NOMO-1 (cell line): ENCODE measurements around the gene DNMT3B.
"Not testable (repeated sequence)": the region's sequence is repeated elsewhere in the genome, so short reads cannot be mapped to it uniquely, and the experiment has no call there.

Source experiments
- DNase-seq, 2 experiments: peaks; one replicate each; lab custom pipeline; 2025; ENCODE audit not compliant: unreplicated experiment in 2 of 2; lab: John Stamatoyannopoulos, UW

Gene DNMT3B

DNA sequence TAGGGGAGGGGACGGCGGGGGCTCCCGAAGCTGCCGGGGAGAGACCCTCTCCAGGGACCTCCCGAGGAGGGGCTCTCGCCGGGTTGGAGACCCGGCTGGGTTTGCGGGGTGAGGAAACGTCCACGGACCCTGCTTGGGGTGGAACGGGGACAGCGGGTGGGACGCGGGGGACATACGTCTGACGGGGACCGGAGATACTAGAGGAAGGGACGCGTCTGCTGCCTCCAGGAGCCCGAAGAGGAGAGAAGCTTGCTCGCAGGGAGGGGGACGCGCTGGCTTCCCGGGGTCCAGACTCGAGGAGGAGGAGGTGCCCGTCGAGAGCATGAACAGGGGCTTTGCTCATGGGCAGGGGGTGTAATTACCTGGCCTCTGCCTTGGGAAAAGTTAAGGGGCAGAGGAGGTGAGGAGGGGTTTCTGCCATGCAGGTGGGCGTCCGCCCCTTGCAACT is 593 bp downstream of the DNMT3B start:
- DNase-seq = peak in 1 of 2 experiments; percentile 14

DNA sequence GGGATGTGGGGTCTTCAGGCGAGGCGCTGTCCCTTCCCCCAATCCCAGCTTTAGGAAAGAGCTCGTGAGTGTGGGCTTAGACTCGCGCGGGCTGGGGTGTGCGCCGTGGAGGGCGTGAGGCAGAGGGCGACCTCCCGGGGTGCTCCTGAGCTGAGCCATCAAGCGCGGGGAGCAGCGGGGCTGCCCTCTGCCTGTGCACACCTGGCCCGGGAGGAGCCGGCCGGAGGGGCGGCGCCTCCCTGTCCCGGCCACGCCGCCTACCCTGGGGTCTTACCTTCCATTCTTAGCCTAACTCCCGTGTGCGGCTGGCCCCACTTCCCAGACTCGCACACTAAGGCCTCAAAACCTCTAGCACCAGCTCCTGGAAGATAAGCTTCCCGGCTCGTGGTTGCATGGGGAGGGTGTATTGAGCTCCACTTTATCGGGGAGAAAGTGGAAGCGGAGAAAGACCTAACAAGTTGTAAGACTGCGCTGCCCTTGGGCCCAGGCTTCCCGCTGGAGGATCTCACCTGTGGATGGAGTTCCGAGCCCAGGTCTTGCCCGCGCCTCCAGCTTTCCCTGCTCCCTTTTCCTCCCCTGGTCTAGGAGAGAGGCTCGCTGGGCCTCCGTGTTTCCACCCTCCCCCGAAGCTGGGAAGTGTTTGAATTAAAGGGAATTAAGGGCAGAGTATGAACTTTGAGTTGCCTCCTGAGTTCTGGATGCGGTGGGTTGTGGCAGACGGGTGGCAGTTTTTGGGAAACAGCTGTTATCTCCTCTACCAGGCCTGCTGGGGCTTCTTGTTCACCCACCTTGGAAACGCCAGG is 1.2 kb downstream of the DNMT3B start:
- DNase-seq = no peak

DNA sequence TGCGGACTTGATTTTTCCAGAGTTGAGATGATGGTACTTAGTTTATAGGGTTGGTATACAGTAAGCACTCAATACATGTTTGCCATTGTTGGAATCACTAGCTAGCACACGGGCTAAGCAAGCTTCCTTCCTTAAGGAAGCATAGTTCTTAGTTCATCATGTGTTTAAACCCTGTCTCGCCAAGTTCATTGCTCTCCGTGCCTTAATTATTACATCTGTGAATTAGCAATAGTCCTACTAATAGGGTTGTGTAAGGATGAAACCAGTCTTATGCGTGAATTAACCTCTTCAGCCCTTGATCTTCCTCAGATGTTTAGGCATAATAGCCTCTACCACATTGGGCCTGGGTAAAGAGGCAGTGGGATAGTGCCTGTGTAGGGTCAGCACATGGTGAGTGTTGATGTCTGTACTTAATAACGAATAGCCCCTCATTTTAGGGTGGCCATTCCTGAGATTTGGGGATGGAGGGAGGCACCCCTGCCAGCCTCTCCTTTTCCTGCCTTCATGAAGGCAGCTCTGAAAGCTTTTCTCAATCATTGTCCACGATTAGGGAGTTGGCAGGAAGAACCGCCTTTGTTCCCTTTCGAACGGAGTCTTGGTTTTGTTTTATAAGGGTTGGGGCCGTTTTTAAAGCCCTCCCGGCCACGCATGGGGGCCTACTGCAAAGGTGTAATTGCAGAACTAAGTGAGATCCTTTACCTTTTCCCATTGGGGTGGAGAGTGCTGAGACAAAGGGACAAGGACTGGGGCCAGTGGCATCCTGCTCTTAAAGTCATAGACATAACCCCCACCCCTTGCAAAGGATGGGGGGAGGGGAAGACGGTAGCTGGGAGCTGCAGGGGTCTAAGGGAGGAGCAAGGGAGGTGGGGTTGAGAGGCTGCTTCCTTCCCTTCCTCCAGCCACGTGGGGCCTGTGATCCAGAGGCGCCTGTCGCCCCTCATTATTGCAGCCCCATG is 2.1 kb downstream of the DNMT3B start:
- no peak for DNase-seq

DNA sequence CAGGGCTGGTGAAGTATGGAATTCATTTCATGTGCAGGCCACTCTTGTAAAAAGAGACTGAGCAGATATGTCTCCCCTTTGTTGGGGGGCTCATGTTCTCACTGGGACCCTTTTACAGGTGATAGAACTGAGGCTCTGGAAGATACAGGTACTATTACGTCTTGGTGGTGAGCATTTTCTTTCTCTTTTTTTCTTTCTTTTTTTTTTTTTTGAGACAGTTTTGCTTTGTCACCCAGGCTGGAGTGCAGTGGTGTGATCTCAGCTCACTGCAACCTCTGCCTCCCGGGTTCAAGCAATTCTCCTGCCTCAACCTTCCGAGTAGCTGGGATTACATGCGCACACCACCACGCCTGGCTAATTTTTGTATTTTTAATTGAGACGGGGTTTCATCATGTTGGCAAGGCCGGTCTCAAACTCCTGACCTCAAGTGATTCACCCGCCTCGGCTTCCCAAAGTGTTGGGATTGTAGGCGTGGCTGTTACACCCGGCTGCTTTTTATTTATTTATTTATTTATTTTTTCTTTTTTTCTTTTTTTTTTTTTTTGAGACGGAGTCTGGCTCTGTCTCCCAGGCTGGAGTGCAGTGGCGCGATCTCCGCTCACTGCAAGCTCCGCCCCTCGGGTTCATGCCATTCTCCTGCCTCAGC is 3.2 kb downstream of the DNMT3B start:
- DNase-seq = not testable (repeated sequence)

DNA sequence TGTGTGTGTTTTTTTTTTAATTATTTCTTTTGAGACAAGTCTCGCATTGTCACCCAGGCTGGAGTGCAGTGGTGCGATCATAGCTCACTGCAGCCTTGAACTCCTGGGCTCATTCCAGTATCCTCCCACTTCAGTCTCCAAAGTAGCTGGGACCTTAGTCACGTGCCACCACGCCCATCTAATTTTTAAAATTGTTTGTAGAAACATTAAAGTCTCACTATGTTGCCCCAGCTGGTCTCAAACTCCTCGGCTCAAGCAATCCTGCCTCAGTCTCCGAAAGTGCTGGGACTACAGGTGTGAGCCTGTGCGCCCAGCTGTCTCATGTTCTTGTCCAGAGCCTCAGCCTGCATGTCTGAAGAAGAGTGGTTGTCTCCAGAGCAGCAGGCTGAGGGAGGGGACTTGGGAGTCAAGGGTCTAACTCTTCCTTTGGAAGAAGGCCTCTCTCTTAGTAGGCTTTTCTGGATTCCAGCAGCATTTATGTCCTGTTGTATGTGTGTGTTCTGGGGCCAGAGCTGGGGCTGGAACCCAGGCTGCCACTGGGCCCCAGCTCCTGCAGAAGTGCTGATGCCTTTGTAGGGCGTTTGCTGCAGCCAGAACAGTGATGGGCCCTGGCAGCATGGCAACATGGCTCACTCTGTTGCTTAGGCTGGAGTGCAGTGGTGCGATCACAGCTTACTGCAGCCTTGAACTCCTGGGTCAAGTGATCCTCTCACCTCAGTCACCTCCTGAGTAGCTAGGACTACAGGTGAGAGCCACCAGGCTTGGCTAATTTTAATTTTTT is 5.4 kb downstream of the DNMT3B start:
- no peak for DNase-seq

DNA sequence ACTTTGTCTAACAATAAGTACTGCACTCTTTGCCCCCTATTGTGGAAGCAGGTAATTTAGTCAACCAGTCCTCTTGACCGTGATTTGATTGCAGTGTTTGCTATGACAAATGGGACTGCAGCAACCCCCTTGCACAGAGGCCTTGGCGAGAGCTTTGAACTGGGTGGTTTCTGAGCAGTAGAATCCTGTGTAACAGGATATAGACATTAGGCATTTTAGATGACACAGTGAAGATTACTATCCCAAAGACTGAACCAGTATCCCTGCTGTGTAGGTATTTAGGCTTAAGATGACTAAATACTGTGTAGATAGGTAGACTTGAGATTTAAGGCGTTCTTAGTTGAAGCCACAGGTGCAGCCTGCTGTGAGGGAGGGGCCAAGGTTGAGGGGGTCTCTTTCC is 9.9 kb downstream of the DNMT3B start:
- no peak for DNase-seq

DNA sequence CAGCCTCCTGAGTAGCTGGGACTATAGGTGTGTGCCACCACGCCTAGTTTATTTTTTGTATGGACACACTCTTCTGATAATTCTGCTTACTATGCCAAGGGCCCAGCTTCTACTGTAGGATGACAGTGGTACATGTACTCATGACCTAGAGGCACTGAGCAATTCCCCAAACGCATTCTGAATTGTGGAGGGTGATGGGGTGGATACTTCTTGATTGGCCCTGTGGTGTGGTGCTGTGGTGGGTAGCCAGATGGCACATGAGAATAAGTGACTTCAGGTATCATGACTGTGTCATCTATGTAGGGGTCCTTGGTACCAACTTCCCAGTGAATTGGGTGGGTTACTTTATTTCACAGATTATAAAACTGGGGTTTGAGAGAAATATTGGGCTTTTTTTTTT is 11.0 kb downstream of the DNMT3B start:
- DNase-seq = no peak

DNA sequence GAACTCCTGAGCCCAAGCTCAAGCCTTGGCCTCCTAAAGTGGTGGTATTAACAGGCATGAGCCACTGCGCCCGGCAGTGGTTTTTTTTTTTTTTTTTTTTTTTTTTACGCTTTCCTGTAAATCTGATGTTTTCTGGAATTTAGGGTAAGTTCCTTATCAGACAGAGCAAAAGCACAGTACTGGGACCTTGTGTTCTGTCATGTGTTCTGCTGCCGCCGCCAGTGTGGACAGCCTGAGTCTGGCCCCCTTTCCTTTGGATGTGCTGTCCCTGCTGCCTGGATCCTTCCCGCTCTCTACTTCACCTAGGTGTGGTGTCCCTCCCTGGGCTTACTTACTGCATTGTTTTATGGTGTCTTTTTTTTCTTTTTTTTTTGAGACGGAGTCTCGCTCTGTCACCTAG is 11.7 kb downstream of the DNMT3B start:
- DNase-seq = no peak

DNA sequence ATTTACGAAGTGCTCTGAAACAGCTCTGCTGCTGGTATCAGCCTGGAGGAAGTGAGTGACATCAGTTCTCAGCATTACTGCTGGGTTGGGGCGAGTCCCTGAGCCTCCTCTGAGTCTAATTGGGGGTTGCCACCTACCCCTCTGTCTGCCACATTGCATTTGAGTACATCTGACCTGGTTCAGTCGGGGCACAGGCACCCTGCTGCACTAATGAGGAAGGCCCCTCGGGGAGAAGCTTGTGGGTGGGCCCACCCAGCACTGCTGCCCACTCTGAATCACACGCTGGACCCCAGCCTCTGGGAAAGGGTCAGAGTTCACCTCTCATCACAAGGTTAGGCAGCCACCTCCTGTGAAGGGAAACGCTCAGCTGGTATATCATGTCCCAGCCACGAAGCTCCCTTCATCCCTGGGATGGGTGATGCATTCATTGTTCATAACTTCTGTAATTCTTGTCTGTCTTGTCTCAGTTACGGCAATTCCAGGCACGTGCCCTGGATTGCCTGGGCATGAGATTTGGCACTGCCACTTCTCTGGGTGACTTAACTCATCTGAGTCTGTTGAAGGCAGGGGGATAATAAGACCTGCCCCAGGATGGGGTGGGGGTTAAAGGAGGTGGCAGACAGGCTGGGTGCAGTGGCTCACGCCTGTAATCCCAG is 13.3 kb downstream of the DNMT3B start:
- DNase-seq = no peak

DNA sequence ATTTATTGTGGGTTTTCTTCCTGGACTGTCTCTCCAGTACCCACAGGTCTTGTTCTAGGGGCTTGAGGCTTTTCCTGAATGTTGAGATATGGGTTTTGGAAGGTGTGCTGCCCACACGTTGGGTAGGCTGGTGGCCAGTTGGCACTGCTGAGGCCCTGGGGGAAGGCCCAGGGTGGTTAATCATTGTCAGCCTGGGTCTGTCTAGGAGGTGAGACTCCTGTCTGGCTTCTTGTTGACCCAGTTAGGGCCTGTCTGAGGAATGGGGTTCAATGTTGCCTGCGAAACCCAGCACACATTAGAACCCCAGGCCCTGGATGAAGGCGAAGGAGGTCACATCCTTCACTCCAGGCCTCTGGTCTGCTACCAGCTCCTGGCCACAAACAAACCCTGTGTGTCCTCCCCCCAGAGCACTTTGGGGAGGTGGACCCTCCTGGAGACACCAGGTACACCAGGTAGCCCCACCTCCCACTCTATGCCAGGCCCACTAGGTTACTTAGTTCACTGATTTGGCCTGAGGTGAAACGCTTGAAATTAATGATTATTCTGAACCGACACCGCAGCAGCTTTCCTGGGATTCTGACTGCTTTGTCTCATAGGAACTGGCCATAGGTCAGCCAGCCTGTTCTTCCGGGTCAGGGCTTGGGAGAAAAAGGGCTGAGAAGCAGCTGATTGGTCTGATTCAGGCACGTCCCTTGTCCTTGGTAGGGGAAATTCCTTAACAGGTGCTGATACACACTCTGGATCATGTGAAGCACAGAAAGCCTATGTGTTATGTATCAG is 15.2 kb downstream of the DNMT3B start:
- DNase-seq = no peak

DNA sequence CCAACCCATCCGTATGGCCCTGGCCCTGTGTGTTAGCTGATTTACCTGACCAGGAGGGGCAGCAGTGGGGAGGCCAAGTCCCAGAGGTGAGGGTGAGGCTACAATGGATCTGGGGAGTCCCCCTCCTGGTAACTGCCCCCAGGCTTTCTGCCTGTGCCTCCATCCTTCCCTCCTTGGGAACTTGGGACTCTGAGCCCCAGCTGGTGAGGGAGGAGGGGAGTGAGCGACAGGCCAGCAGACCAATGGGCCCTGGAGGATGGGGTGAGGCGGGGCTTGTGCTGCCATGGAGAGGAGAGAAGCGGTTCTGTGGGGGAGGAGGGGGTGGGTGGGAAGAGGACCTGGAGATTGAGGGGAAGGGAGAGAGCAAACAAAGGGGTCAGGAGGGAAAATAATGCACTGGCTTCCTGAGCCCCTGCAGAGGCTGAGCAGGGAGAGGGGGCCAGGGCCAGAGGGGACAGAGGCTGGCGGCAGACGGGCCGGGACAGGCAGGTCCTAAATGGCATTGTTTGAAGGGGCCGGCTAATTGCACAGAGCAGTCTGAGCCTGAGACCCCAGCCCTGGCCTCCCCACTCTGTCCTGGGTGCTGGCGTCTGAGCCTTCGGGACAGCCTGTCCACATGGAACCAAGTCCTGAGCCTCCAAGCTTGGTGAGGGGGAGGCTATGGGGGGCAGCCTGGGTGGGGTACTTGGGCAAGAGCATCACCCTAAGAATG is 17.5 kb downstream of the DNMT3B start:
- no peak for DNase-seq

DNA sequence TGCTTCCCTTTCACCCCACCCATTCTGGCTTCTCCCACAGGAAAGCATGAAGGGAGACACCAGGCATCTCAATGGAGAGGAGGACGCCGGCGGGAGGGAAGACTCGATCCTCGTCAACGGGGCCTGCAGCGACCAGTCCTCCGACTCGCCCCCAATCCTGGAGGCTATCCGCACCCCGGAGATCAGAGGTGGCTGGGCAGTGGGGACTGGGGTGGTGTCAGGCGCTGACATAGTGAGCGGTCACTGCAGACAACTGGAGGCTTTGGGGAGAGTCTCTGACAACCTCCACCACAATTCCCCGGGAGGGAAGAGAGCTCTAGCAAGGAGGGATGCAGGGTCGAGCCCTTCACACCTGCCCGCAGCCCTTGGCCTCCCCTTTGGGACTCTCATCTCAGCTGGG is 18.1 kb downstream of the DNMT3B start:
- no peak for DNase-seq

DNA sequence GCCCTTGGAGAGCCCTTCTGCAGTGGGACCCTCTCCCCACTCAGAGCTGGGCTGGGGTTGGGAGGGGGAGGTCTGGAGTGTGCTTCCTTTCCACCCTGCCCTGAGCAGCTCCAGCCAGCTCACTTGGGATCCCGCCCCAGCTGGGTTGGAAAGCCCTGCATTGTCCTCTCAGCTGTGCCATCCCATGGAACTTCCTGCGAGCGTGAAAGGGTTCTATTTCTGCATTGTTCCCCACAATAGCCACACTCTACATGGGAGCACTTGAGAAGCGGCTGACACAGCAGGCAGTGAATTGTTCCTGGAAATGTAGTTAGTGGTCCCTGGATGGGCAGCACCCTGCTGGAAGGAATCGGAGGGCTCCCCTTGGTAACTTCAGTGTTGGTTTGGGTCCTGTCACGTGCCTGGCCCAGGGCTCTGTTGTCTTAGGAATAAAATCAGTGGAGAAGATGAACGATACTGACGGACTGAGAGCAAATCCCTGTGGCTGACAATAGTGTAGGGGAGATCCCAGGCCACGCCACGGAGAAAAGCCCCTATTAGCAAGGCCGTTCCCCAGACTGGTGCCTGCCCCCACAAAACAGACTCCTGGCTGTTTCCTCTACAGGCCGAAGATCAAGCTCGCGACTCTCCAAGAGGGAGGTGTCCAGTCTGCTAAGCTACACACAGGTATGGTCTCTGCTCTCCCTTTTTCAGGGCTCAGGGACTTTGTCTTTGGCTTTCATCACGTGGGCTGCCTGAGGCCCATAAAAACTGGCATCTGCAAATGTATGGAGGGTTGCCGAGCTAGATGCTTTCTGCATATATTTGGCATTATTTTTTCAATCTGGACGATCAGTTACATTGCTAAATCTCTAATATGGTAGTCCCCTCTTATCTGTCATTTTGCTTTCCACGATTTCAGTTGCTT is 18.8 kb downstream of the DNMT3B start:
- no peak for DNase-seq

DNA sequence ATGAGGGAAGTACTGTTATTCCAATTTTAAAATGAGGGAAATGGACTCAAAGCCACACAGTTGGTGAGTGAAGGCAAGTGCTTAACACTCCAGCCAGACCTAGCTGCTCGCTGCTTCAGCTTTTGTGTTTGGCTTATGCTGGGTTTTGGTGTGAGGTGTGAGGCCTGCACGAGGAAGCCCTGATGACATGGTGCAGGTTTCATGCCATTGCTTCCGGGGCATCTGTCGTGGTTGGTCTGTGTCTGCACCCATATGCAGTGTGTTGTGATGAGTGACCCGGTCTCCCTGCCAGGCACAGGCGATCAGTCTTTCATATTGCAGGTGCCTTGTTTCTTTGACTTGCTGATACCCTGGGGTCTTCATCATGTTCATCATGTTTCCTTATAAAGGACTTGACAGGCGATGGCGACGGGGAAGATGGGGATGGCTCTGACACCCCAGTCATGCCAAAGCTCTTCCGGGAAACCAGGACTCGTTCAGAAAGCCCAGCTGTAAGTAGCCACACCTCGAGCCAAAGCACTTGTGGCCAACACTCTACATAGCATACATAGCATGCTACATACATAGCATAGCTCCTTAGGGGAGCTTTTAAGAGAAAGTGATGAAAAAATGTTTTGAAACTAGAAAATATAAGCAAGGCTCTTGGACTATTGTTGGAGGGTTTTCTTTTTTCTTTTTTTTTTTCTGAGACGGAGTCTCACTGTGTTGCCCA is 22.3 kb downstream of the DNMT3B start:
- DNase-seq = no peak

DNA sequence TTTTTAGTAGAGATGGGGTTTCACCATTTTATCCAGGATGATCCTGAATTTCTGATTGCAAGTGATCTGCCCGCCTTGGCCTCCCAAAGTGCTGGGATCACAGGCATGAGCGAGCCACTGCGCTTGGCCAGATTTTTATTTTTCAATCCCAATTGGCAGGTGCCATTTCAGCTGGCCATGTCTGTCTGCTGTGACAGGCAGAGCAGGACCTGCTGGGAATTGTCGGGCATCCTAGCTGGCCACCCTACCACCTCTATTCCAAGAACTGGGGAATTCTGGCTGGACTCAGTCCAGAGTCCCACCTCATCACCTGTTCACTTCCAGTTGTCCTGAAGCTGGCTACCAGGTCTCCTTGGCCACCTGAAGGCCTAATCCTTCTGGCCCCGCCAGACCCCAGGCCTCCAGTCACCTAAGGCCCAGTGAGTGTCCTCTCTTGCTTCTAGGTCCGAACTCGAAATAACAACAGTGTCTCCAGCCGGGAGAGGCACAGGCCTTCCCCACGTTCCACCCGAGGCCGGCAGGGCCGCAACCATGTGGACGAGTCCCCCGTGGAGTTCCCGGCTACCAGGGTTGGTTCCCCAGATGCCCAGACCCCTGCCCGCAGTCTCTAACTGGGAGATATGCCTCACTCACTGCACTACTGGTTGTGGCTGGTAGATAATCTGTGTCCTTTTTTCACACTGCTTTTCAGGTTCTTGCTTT is 24.0 kb downstream of the DNMT3B start:
- DNase-seq = no peak

DNA sequence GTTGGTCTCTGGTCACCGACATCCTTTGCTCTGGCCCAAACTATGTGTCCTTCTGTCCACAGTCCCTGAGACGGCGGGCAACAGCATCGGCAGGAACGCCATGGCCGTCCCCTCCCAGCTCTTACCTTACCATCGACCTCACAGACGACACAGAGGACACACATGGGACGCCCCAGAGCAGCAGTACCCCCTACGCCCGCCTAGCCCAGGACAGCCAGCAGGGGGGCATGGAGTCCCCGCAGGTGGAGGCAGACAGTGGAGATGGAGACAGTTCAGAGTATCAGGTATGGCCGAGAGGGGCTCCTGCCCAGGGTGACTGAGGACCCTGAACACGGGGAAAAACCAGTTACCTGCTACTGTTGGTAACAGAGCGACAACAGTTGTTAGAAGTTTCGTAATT is 25.0 kb downstream of the DNMT3B start:
- no peak for DNase-seq
